ENCODE data around the gene RGS1. TPM values are rescaled to one million over a fixed set of nuclear protein-coding genes. Genes with fewer than 3 reads are reported as not detected.

Gene RGS1
- total RNA-seq, 1 donor, result 1,368 TPM

DNA sequence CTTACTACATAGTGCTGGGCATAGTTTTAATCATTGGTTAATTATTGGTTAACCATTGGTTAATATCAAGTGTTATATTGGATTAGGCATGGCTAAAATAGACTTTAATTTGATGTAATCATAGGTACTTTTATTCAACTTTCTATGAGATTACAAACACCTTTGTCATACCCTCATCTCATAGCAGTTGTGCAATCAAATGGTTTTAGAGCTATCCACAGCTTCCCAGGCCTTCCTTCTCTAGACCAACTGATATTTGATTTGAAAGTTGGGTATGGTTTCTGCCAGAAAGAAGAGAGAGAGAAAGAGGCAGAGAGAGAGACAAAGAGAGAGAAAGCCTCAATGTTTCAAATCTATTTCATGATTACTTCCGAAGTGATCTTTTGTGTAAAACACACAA is 9.6 kb upstream of the RGS1 start:
- H3K4me1 ChIP-seq (ENCODE audit: insufficient read depth, low read length), result no peaks in the 10 kb centered on the region
- H3K4me3 ChIP-seq (ENCODE audit: low read length), result no peak overlapping the region
- no peaks in the 10 kb centered on the region for H3K9me3 ChIP-seq (ENCODE audit: low read depth, low read length)
- H3K27me3 ChIP-seq (ENCODE audit: insufficient read depth, low read length), result no peaks in the 10 kb centered on the region

- H3K27me3 ChIP-seq (ENCODE audit: insufficient read depth, low read length), result no peaks in the 10 kb centered on the region
- H3K4me3 ChIP-seq (ENCODE audit: low read length), result no peak overlapping the region
- H3K9me3 ChIP-seq (ENCODE audit: low read depth, low read length), result no peaks in the 10 kb centered on the region
- no peaks in the 10 kb centered on the region for H3K4me1 ChIP-seq (ENCODE audit: insufficient read depth, low read length)
These were observed 8.9 kb upstream of the RGS1 start for GRCh38 chr1:192566657-192567056.

DNA sequence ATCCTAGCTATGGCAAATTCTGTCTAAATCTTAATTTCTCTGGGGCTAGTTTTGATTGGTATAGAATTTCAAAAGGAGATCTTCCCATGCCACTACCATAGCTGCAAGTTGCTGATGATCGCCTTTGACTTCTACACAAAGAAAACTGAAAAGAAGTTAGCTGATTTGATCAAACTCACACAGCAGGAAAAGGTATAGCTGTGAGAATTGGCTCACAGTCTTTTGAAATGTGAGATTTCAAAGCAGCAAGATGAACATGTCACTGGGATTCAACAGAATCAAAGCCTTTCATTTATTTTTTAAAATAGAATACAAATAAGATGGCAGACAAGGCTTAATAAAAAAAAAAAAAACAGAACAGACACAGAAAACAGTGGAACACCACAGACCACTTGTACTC is 7.5 kb upstream of the RGS1 start:
- H3K4me3 ChIP-seq (ENCODE audit: low read length), result no peak overlapping the region
- H3K9me3 ChIP-seq (ENCODE audit: low read depth, low read length), result no peaks in the 10 kb centered on the region
- H3K4me1 ChIP-seq (ENCODE audit: insufficient read depth, low read length), result no peaks in the 10 kb centered on the region
- no peaks in the 10 kb centered on the region for H3K27me3 ChIP-seq (ENCODE audit: insufficient read depth, low read length)

- Histone ChIP-seq H3K4me3 (ENCODE audit: low read length) (no peak overlapping the region), H3K9me3 (ENCODE audit: low read depth, low read length) (no peaks in the 10 kb centered on the region)
These were observed 3.9 kb upstream of the RGS1 start for GRCh38 chr1:192571668-192572067.

DNA sequence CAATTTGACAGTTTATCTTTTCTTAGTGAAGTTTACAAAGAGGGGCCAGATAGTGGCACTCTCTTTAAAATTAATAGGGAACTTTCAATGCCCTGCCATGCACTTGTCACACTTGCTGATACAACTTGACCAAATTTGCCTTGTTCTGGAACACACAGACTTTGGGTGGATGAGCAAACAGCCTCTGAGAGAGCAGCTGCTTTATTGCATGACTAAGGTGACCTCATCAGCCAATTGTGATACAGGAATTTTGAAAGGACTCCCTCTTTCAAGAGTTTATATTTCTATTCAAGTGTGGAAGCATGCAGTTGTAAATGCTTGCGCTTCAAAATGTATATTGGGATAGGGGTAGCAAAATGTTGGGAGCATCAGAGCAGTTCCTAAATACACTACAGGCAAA is 2.1 kb upstream of the RGS1 start:
- H3K4me3 ChIP-seq (ENCODE audit: low read length), result no peak overlapping the region
- H3K9me3 ChIP-seq (ENCODE audit: low read depth, low read length), result no peaks in the 10 kb centered on the region
- no peaks in the 10 kb centered on the region for H3K27me3 ChIP-seq (ENCODE audit: insufficient read depth, low read length)
- H3K4me1 ChIP-seq (ENCODE audit: insufficient read depth, low read length), result peaks cover 4% of the 10 kb centered on the region

More at GRCh38 chr1:192571668-192572067, 3.9 kb upstream of the RGS1 start:
- H3K27me3 ChIP-seq (ENCODE audit: insufficient read depth, low read length), result no peaks in the 10 kb centered on the region
- H3K4me1 ChIP-seq (ENCODE audit: insufficient read depth, low read length), result peaks cover 4% of the 10 kb centered on the region

GRCh38 chr1:192574073-192574472 is 1.5 kb upstream of the RGS1 start:
- no peak overlapping the region for H3K4me3 ChIP-seq (ENCODE audit: low read length)

DNA sequence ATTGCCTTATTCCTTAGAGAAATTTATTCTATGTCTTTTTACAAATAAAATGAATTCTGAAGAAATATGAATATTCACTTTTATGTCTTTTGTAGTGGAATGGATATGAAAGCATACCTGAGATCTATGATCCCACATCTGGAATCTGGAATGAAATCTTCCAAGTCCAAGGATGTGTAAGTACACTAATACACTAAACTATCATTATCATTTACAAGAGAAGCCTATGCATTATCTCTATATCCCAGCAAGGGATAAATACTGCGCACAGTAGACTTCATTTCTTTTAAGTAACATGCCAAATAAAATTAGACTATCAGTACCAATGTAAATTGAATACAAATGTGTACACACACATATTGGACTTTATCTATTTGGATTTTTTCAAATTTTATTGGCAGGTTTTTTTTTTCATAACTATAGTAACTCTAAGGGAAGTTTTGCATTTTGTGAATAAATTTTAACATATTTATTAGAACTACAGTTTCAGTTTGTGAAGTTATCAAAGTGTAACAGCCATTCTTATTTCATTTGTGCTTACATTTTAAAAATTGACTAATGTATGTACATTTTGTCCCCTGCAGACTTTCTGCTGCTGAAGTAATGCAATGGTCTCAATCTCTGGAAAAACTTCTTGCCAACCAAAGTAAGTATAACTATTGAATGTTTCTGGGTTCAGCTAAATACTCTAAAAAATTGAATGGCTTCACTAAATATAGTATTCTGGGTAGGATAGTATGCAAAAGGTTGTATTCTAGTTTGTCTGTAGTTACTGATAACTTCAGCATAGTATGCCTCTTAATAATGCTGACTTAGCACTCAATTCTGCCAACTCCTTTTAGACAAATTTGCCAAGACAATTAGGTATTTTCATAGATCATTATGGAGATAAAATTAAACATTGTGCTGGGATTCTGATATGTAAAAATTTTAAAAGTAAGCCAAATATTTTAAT is 894 bp downstream of the RGS1 start:
- Histone ChIP-seq H3K9me3 (ENCODE audit: low read depth, low read length) (no peaks in the 10 kb centered on the region), H3K4me3 (ENCODE audit: low read length) (no peak overlapping the region), H3K4me1 (ENCODE audit: insufficient read depth, low read length) (peaks cover 4% of the 10 kb centered on the region), H3K27me3 (ENCODE audit: insufficient read depth, low read length) (no peaks in the 10 kb centered on the region)

More at GRCh38 chr1:192574073-192574472, 1.5 kb upstream of the RGS1 start:
- H3K4me1 ChIP-seq (ENCODE audit: insufficient read depth, low read length), result peaks cover 4% of the 10 kb centered on the region
- H3K9me3 ChIP-seq (ENCODE audit: low read depth, low read length), result no peaks in the 10 kb centered on the region
- no peaks in the 10 kb centered on the region for H3K27me3 ChIP-seq (ENCODE audit: insufficient read depth, low read length)

- H3K27me3 ChIP-seq (ENCODE audit: insufficient read depth, low read length), result no peaks in the 10 kb centered on the region
- no peak overlapping the region for H3K4me3 ChIP-seq (ENCODE audit: low read length)
- no peaks in the 10 kb centered on the region for H3K9me3 ChIP-seq (ENCODE audit: low read depth, low read length)
- H3K4me1 ChIP-seq (ENCODE audit: insufficient read depth, low read length), result peaks cover 4% of the 10 kb centered on the region
These were observed 1.9 kb downstream of the RGS1 start for GRCh38 chr1:192577145-192578140.

GRCh38 chr1:192578144-192578909 is 2.8 kb downstream of the RGS1 start:
- H3K9me3 ChIP-seq (ENCODE audit: low read depth, low read length), result no peaks in the 10 kb centered on the region
- H3K4me1 ChIP-seq (ENCODE audit: insufficient read depth, low read length), result peaks cover 4% of the 10 kb centered on the region
- no peak overlapping the region for H3K4me3 ChIP-seq (ENCODE audit: low read length)
- H3K27me3 ChIP-seq (ENCODE audit: insufficient read depth, low read length), result no peaks in the 10 kb centered on the region

DNA sequence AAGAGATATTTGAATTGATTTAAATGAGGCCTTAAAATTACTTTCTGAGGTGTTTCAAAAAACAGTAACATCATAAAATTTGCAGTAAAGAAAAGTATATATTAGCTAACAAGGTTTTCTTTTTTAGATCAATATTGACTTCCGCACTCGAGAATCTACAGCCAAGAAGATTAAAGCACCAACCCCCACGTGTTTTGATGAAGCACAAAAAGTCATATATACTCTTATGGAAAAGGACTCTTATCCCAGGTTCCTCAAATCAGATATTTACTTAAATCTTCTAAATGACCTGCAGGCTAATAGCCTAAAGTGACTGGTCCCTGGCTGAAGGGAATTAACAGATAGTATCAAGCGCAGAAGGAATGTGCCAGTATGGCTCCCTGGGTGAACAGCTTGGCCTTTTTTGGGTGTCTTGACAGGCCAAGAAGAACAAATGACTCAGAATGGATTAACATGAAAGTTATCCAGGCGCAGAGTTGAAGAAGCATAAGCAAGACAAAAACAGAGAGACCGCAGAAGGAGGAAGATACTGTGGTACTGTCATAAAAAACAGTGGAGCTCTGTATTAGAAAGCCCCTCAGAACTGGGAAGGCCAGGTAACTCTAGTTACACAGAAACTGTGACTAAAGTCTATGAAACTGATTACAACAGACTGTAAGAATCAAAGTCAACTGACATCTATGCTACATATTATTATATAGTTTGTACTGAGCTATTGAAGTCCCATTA is 3.6 kb downstream of the RGS1 start:
- no peaks in the 10 kb centered on the region for H3K27me3 ChIP-seq (ENCODE audit: insufficient read depth, low read length)
- H3K4me1 ChIP-seq (ENCODE audit: insufficient read depth, low read length), result peaks cover 4% of the 10 kb centered on the region
- no peak overlapping the region for H3K4me3 ChIP-seq (ENCODE audit: low read length)
- H3K9me3 ChIP-seq (ENCODE audit: low read depth, low read length), result no peaks in the 10 kb centered on the region

GRCh38 chr1:192580351-192580962 is 4.9 kb downstream of the RGS1 start:
- Histone ChIP-seq H3K9me3 (ENCODE audit: low read depth, low read length) (no peaks in the 10 kb centered on the region), H3K4me1 (ENCODE audit: insufficient read depth, low read length) (peaks cover 4% of the 10 kb centered on the region), H3K4me3 (ENCODE audit: low read length) (no peak overlapping the region), H3K27me3 (ENCODE audit: insufficient read depth, low read length) (no peaks in the 10 kb centered on the region)

- Histone ChIP-seq H3K4me1 (ENCODE audit: insufficient read depth, low read length) (no peaks in the 10 kb centered on the region), H3K27me3 (ENCODE audit: insufficient read depth, low read length) (no peaks in the 10 kb centered on the region), H3K9me3 (ENCODE audit: low read depth, low read length) (no peaks in the 10 kb centered on the region), H3K4me3 (ENCODE audit: low read length) (no peak overlapping the region)
These were observed 5.8 kb downstream of the RGS1 start for GRCh38 chr1:192581131-192581927.

DNA sequence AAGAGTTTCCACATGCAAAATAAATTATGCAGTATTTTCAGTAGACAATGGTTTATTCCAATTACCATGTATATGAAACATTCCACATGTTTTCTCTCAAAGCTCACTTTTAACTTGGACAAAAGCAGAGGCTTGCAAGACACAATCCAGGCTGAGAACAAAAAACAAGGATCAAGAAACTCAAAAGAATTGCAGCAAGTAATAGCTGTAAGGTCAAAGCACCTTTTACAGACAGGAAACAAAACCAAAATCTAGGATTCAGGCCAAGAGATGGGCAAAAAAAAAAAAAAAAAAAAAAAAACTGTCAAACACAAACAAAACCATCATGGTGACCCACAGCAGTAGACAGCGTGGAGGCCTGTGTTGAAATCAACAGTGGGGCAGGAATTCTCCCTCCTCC is 9.3 kb downstream of the RGS1 start:
- Histone ChIP-seq H3K9me3 (ENCODE audit: low read depth, low read length) (no peaks in the 10 kb centered on the region), H3K4me1 (ENCODE audit: insufficient read depth, low read length) (no peaks in the 10 kb centered on the region), H3K4me3 (ENCODE audit: low read length) (no peak overlapping the region), H3K27me3 (ENCODE audit: insufficient read depth, low read length) (no peaks in the 10 kb centered on the region)

Measured in mononuclear cell (primary cell).